ENCODE results near the gene NR3C2. TPM values are rescaled to one million over a fixed set of nuclear protein-coding genes. Genes with fewer than 3 reads are reported as not detected.

NR3C2 gene
- total and polyA plus RNA-seq, 2 experiments from 2014 or later: 1.2 to 3.0 TPM

GRCh38 chr4:148095346-148095923 lies 346.8 kb downstream of the NR3C2 start (continued):
- TF ChIP-seq ZNF462 (CRISPR knock-in tag; IDR thresholded peaks at IDR 0.05) (no peak), POLR2AphosphoS5 (IDR thresholded peaks at IDR 0.05; ENCODE audit: low read depth) (no peak), NANOG (IDR thresholded peaks at IDR 0.05; ENCODE audit: borderline replicate concordance) (no peak)
- TF ChIP-seq, protein P1, sequence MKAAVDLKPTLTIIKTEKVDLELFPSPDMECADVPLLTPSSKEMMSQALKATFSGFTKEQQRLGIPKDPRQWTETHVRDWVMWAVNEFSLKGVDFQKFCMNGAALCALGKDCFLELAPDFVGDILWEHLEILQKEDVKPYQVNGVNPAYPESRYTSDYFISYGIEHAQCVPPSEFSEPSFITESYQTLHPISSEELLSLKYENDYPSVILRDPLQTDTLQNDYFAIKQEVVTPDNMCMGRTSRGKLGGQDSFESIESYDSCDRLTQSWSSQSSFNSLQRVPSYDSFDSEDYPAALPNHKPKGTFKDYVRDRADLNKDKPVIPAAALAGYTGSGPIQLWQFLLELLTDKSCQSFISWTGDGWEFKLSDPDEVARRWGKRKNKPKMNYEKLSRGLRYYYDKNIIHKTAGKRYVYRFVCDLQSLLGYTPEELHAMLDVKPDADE (IDR thresholded peaks at IDR 0.05): no peak

- DNase-seq (ENCODE audit: low spot score): no peak
- no peak overlapping the region for H3K27ac ChIP-seq (ENCODE audit: low read depth)
- no peak overlapping the region for H3K4me3 ChIP-seq
- no peaks in the 10 kb centered on the region for H3K9me3 Mint-ChIP-seq
- no peaks in the 10 kb centered on the region for H3K27me3 ChIP-seq (ENCODE audit: insufficient read depth)
- peaks cover 22% of the 10 kb centered on the region for H3K4me1 Mint-ChIP-seq
- no peaks in the 10 kb centered on the region for H3K9me2 ChIP-seq (ENCODE audit: insufficient read depth)
- H3F3A ChIP-seq (replicated peaks; ENCODE audit: low read depth): no peaks in the 10 kb centered on the region
- peaks cover 7% of the 10 kb centered on the region for H3K4me1 ChIP-seq (ENCODE audit: insufficient read depth)
- no peak overlapping the region for H2AFZ ChIP-seq
- no peak overlapping the region for H3K4me2 ChIP-seq
- no peaks in the 10 kb centered on the region for H4K20me1 ChIP-seq (replicated peaks; ENCODE audit: insufficient read depth)
- H3K36me3 ChIP-seq (ENCODE audit: insufficient read depth): no peaks in the 10 kb centered on the region
- H3K79me2 ChIP-seq (replicated peaks; ENCODE audit: insufficient read depth): no peaks in the 10 kb centered on the region
- peaks cover 4% of the 10 kb centered on the region; the same call in 1 of the 3 replicates for H3K36me3 Mint-ChIP-seq (ENCODE audit: low read depth)
- no peak overlapping the region for H3K4me3 Mint-ChIP-seq
- H3K27ac Mint-ChIP-seq: no peak overlapping the region
- no peak for ATAC-seq
- H3K27me3 Mint-ChIP-seq (ENCODE audit: insufficient read depth, low read depth, poor library complexity): peaks cover 6% of the 10 kb centered on the region
- no peak for TF ChIP-seq CREB1 (CRISPR knock-in tag; IDR thresholded peaks at IDR 0.05; ENCODE audit: low read depth)
- no peak for TF ChIP-seq EZH2phosphoT487 (IDR thresholded peaks at IDR 0.05; ENCODE audit: unreplicated experiment)
- TF ChIP-seq REST (IDR thresholded peaks at IDR 0.05; ENCODE audit: unreplicated experiment): no peak
Measured at GRCh38 chr4:148094149-148094548, 348.1 kb downstream of the NR3C2 start.
